Naive B cell (primary cell): ENCODE results near the gene PPP2R5C. TPM values are rescaled to one million over a fixed set of nuclear protein-coding genes. Genes with fewer than 3 reads are reported as not detected.

ENCODE experiments used
- ATAC-seq, 2 donors: fragments of 150-1000 bp; cut with Tn5 transposase; 2 replicates each; pipeline ENCODE4 v1.10.0; 2021; ENCODE audit warnings: low read depth in 2 of 2, mild to moderate bottlenecking in 2 of 2, moderate library complexity in 2 of 2
- DNase-seq: peaks from one replicate; pipeline ENCODE4 v3.0.0; 2022
- H3K27ac Mint-ChIP-seq, 6 donors: one replicate each; pipeline ENCODE4 v1.8.0; 2020 to 2022; ENCODE audit warnings: mild to moderate bottlenecking in 6 of 6, mixed read lengths in 6 of 6, moderate library complexity in 5 of 6, inconsistent platforms in 2 of 6
- H3K27me3 Mint-ChIP-seq, 3 donors: one replicate each; pipeline ENCODE4 v1.8.0; 2021 to 2022; ENCODE audit warnings: mixed read lengths in 3 of 3, mild to moderate bottlenecking in 1 of 3
- H3K36me3 Mint-ChIP-seq, 2 donors: one replicate each; pipeline ENCODE4 v1.8.0; 2020 to 2022; ENCODE audit warnings: mixed read lengths in 2 of 2, inconsistent platforms in 1 of 2, mild to moderate bottlenecking in 1 of 2
- H3K4me1 Mint-ChIP-seq, 3 donors: one replicate each; pipeline ENCODE4 v1.8.0; 2020 to 2022; ENCODE audit warnings: mixed read lengths in 3 of 3, inconsistent platforms in 1 of 3, mild to moderate bottlenecking in 1 of 3, moderate library complexity in 1 of 3
- H3K4me3 Mint-ChIP-seq, 8 donors: one replicate each; pipeline ENCODE4 v1.8.0; 2020 to 2022; ENCODE audit warnings: mild to moderate bottlenecking in 8 of 8, mixed read lengths in 8 of 8, moderate library complexity in 8 of 8, inconsistent platforms in 2 of 8
- H3K9me3 Mint-ChIP-seq, 7 donors: one replicate each; pipeline ENCODE4 v1.8.0; 2020 to 2022; ENCODE audit warnings: mixed read lengths in 7 of 7, mild to moderate bottlenecking in 5 of 7, inconsistent platforms in 2 of 7, moderate library complexity in 1 of 7
- polyA plus RNA-seq, 6 donors: library from polyadenylated mRNA; unstranded; fragments of 300-500 nt; fragmentation: Illumina TruSeq; gene quantifications; one replicate each; pipeline ENCODE4 v1.2.3, GENCODE V29; 2021; ENCODE audit warnings: low read depth in 6 of 6

The PPP2R5C gene
- polyA plus RNA-seq, 6 donors from 2014 or later: 64.5 to 117 (median 92.9) TPM

DNA sequence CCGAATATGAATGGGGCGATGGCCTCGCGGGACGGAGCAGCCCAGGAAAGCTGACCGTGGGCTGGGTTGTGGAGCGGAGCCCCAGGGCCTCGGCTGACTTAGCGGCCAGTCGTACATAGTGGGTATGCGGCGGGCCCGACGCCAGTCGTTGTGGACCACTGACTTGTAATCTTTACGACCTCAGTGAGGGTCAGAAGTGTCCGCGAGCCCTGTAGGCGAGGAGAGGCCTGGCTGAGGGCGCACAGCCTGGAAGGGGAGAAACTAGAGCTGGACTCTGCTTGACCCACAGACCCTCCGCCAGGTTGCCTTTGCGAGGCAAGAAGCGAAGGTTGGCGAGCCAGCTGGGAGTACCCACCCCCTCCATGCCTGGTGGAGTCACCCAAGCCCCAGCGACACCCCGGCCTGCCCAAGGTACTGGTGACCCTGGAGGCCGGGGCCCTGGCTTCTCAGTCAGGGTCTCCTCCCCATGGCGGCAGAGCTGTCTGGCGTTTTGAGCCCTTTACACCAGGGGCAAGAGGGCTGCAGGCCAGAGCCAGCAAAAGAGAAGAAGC is 187.2 kb downstream of the PPP2R5C start:
- H3K9me3 Mint-ChIP-seq: peaks cover 0 to 8% (median 0%) of the 10 kb centered on the region in 7 donors
- H3K27me3 Mint-ChIP-seq: peaks cover 12 to 31% (median 26%) of the 10 kb centered on the region in 3 donors
- peaks cover 20 to 33% (median 32%) of the 10 kb centered on the region in 3 donors for H3K4me1 Mint-ChIP-seq
- peak overlapping the region; percentile 89 to 99 (median 97) for H3K4me3 Mint-ChIP-seq
- H3K36me3 Mint-ChIP-seq: no peaks in the 10 kb centered on the region
- no peak for DNase-seq
- no peak for ATAC-seq
- peak overlapping the region; percentile 99 to 100 (median 99) for H3K27ac Mint-ChIP-seq

DNA sequence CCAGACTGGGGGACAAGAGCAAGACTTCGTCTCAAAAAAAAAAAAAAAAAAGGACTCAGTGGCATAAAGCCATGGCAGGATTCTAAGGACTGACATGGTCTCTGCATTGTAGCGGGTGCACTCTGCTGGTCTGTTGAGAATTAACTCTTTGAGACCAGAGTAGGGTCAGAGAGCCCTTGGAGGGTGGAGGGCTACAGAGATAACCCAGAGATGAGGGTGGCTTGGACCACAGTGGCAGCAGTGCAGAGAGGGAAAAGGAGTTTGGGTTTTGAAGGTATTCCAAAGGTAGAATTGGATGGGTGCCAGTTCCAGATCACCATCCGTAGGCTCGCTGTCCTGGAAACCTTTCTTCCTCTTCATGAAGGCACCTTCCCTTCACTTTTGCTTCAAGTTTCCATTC is 188.6 kb downstream of the PPP2R5C start:
- no peaks in the 10 kb centered on the region for H3K36me3 Mint-ChIP-seq
- H3K27ac Mint-ChIP-seq: peak overlapping the region in 3 of 6 donors; percentile 21 to 99 (median 65)
- H3K4me3 Mint-ChIP-seq: peak overlapping the region in 6 of 8 donors; percentile 25 to 99 (median 80)
- peaks cover 23 to 32% (median 31%) of the 10 kb centered on the region in 3 donors for H3K4me1 Mint-ChIP-seq
- DNase-seq (no peak), ATAC-seq (no peak)
- H3K27me3 Mint-ChIP-seq: peaks cover 8 to 18% (median 18%) of the 10 kb centered on the region in 3 donors
- H3K9me3 Mint-ChIP-seq: peaks cover 0 to 8% (median 0%) of the 10 kb centered on the region in 7 donors

DNA sequence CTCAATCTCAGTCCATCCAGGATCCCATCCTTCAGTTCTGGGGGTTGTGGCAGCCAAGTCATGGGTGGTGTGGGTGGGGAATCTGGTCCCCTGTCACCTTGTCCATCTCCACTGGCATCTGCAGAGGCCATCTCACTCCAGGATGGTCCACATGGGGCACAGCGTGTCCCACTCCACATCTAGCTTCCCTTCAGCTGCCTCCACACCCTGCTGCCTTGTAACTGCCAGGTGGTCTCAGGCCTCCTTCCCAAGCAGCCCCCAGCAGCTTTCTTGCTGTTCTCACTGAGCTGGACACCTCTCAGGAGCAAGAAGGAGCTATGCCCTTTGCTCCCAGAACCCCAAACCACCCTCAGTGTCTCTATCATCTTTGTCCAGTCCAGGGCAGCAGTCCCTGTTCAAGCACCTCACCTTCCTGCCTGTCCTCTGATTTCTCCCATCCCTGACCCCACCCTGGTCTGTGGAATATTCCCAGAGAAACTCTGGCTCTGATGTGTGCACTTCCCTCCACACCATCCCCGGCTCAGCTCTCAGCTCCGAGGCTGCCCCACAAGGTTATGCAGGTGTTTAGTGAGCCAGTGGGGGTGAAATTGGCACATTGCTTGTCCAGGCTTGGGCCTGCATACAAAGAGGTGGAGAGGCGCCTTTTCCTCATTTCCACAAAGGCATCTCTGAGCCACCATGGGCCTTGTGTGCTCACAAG is 189.2 kb downstream of the PPP2R5C start:
- H3K9me3 Mint-ChIP-seq: peaks cover 0 to 8% (median 0%) of the 10 kb centered on the region in 7 donors
- ATAC-seq: no peak
- H3K27ac Mint-ChIP-seq: peak overlapping the region in 2 of 6 donors; percentile 54 to 76
- peak overlapping the region in 7 of 8 donors; percentile 11 to 64 (median 41) for H3K4me3 Mint-ChIP-seq
- H3K36me3 Mint-ChIP-seq: no peaks in the 10 kb centered on the region
- peaks cover 4 to 13% (median 12%) of the 10 kb centered on the region in 3 donors for H3K27me3 Mint-ChIP-seq
- no peak for DNase-seq
- H3K4me1 Mint-ChIP-seq: peaks cover 23 to 32% (median 27%) of the 10 kb centered on the region in 3 donors

DNA sequence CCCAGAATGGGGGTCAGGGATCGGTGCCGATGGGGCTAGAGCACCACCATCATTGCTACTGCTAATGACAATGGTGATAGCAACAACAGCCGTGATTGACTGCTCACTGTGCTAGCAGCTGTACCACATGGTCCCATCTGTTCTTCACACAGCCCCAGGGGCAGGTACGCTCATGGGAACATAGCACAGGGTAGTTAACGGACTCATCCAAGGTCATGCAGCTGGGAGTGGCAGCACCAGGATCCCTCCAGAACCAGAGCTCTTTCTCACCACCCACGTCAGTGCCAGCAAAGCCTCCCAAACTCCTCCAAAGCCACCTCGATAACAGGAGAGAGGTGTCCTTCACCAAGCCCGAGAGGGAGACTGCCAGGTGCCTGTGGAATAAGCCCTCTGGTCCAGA is 191.6 kb downstream of the PPP2R5C start:
- no peaks in the 10 kb centered on the region for H3K36me3 Mint-ChIP-seq
- peaks cover 16 to 20% (median 17%) of the 10 kb centered on the region in 3 donors for H3K4me1 Mint-ChIP-seq
- peak overlapping the region in 1 of 8 donors; percentile 56 for H3K4me3 Mint-ChIP-seq
- DNase-seq (no peak), ATAC-seq (no peak)
- peak overlapping the region in 1 of 6 donors; percentile 18 for H3K27ac Mint-ChIP-seq
- H3K27me3 Mint-ChIP-seq: no peaks in the 10 kb centered on the region
- peaks cover 0 to 5% (median 0%) of the 10 kb centered on the region in 7 donors for H3K9me3 Mint-ChIP-seq

DNA sequence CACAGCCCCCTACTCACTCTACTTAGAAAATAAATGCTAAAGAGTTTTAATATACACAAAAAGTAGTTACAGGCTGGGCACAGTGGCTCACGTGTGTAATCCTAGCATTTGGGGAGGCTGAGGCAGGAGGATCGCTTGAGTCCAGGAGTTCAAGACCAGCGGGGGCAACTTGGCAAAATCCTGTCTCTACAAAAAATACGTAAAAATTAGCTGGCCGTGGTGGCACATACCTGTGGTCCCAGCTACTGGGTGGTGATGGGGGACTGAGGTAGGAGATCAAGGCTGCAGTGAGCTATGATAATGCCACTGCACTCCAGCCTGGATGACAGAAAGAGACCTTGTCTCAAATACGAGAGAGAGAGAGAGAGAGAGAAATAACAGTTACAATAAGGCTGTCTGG is 193.0 kb downstream of the PPP2R5C start:
- ATAC-seq (no peak), DNase-seq (no peak)
- no peaks in the 10 kb centered on the region for H3K27me3 Mint-ChIP-seq
- H3K4me1 Mint-ChIP-seq: peaks cover 4 to 8% (median 7%) of the 10 kb centered on the region in 3 donors
- no peaks in the 10 kb centered on the region for H3K36me3 Mint-ChIP-seq
- H3K9me3 Mint-ChIP-seq: no peaks in the 10 kb centered on the region
- H3K4me3 Mint-ChIP-seq: peak overlapping the region in 1 of 8 donors; percentile 42
- no peak overlapping the region for H3K27ac Mint-ChIP-seq

DNA sequence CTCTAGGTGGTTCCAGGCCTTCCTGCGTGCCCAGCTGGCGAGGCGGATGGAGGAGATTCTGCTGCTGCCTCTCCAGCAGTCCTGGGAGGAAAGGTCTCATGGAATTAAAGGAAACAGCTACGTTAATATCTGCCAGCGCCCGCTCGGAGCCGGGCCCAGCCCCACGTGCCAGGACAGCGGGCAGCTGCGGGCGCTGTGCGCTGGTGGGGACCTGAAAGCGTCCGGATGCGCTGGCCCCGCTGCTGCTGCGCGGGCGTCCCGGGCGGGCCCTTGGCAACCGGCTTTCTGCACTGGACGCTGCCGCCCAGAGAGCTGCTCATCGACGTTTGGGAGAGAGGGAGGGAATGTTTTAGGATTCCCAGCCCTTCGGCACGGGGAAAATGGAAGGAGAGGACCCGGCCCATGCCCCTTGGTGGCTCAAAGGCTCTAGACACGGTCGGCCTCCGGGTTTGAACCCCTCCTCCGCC is 194.2 kb downstream of the PPP2R5C start:
- Mint-ChIP-seq H3K9me3 (no peaks in the 10 kb centered on the region), H3K36me3 (no peaks in the 10 kb centered on the region), H3K27me3 (peaks cover 0 to 5% (median 0%) of the 10 kb centered on the region in 3 donors), H3K4me1 (peaks cover 8 to 17% (median 10%) of the 10 kb centered on the region in 3 donors), H3K27ac (no peak overlapping the region), H3K4me3 (no peak overlapping the region)
- ATAC-seq: no peak
- no peak for DNase-seq

DNA sequence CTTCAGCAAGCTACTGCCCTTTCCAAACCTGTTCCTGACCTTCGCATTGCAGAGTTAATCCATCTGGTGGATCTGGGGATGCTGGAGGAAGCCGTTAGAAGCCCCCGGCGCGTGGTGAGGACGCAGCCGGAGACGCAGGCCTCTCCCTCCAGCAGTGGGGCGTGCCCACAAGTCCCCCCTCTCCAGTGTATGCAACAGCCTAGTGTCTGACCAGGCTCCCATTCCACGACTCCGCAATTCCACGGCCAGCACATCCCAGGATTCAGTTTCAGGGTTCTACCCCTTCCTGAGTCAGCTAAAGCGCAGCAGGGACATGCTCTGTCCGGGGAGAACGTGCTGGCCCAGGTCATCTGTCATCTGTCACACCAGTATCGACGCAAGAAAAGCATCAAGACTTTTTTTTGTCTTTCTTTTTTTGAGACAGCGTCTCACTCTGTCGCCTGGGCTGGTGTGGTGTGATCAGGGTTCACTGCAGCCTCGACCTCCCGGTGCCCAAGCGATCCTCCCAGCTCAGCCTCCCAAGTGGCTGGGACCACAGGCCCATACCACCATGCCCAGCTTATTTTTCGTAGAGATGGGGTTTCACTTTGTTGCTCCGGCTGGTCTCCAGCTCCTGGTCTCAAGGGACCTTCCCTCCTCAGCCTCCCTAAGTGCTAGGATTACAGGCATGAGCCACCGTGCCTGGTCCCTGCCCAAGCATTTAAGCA is 194.8 kb downstream of the PPP2R5C start:
- H3K9me3 Mint-ChIP-seq: no peaks in the 10 kb centered on the region
- H3K36me3 Mint-ChIP-seq: no peaks in the 10 kb centered on the region
- H3K27ac Mint-ChIP-seq: no peak overlapping the region
- peaks cover 0 to 5% (median 0%) of the 10 kb centered on the region in 3 donors for H3K27me3 Mint-ChIP-seq
- H3K4me1 Mint-ChIP-seq: peaks cover 13 to 20% (median 14%) of the 10 kb centered on the region in 3 donors
- no peak overlapping the region for H3K4me3 Mint-ChIP-seq
- DNase-seq: no peak
- no peak for ATAC-seq

DNA sequence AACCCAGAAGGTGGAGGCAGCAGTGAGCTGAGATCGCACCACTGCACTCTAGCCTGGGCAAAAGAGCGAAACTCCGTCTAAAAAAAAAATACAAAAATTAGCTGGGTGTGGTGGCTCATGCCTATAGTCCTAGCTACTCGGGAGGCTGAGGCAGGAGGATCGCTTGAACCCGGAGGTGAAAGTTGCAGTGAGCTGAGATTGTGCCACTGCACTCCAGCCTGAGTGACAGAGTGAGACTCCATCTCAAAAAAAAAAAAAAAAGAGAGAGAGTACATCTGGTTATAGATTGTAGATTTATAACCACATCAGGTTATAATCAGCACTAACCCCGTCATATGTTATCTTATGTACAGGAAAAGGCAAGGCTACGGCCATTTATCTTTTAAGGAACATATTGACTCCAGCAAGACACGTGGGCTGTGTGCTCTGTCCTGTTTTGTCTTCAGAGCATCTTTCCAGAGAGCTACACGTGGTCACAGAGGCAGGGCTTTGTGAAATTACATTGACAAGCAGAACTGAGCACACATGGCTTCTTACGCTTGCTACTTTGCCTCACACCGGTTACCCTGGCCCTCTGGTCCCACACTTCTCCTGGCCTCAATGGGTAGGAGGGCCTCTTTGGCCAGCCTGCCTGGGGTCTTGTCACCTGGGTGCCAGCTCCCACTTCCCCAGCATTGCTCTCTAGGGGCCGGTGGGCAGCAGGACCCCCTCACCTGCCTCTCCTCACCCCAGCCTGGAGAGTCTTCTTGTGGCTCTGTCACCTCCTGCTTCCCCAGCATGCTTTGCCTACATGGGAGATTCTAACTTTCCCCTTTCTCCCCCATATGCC is 196.1 kb downstream of the PPP2R5C start:
- Mint-ChIP-seq H3K27ac (peak overlapping the region in 1 of 6 donors; percentile 24), H3K9me3 (no peaks in the 10 kb centered on the region), H3K27me3 (peaks cover 0 to 5% (median 0%) of the 10 kb centered on the region in 3 donors), H3K4me1 (peaks cover 14 to 21% (median 15%) of the 10 kb centered on the region in 3 donors), H3K36me3 (no peaks in the 10 kb centered on the region), H3K4me3 (peak overlapping the region in 1 of 8 donors; percentile 21)
- no peak for ATAC-seq
- DNase-seq: no peak

DNA sequence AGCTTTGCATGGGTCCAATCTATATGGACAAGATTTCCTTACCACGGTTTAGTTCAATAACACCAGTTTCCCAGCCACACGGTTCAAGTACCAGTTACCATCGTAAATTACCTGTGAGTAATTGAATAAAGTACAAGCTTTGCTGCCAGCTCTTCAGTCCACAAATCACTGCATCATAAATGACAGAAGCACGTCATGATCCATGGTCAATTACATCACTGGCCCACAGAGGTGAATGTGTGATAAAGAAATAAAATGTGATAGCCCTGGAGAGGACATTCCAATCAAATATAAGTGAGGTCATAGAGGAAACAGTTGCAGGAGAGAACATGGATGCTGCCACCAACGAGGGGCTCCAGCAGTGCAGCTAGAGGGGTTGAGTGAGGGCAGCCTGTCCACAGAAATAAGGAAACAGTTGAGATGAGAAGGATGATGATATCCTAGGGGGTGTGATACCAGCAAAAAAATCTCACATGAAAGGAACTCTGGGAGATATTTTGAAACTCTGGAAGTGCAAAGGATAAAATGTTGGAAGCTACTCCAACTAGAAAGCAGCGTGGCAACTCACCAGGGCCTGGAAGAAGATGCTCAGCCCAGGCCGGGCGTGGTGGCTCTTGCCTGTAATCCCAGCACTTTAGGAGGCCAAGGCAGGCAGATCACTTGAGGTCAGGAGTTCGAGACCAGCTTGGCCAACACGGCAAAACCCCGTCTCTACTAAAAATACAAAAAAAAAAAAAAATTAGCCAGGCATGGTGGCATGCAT is 197.1 kb downstream of the PPP2R5C start:
- H3K36me3 Mint-ChIP-seq: no peaks in the 10 kb centered on the region
- H3K4me3 Mint-ChIP-seq: no peak overlapping the region
- H3K27me3 Mint-ChIP-seq: peaks cover 0 to 5% (median 0%) of the 10 kb centered on the region in 3 donors
- H3K9me3 Mint-ChIP-seq: no peaks in the 10 kb centered on the region
- ATAC-seq: no peak
- H3K27ac Mint-ChIP-seq: no peak overlapping the region
- no peak for DNase-seq
- H3K4me1 Mint-ChIP-seq: peaks cover 14 to 21% (median 15%) of the 10 kb centered on the region in 3 donors

DNA sequence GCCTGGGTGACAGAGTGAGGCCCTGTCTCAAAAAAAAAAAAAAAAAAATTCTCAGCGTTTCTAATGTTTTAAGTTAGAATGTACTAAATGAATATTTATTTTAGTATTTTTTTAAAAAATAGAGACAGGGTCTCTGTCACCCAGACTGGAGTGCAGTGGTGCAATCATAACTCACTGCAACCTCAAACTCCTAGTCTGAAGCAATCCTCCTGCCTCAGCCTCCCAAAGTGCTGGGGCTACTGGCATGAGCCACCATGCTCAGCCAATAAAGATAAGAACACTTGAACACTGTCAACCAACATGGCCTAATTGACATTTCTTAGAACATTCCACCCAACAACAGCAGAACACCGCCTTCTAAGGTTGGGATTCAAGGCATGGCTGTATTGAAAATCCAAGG is 197.8 kb downstream of the PPP2R5C start:
- H3K4me1 Mint-ChIP-seq: peaks cover 18 to 25% (median 21%) of the 10 kb centered on the region in 3 donors
- H3K27me3 Mint-ChIP-seq: peaks cover 0 to 5% (median 0%) of the 10 kb centered on the region in 3 donors

DNA sequence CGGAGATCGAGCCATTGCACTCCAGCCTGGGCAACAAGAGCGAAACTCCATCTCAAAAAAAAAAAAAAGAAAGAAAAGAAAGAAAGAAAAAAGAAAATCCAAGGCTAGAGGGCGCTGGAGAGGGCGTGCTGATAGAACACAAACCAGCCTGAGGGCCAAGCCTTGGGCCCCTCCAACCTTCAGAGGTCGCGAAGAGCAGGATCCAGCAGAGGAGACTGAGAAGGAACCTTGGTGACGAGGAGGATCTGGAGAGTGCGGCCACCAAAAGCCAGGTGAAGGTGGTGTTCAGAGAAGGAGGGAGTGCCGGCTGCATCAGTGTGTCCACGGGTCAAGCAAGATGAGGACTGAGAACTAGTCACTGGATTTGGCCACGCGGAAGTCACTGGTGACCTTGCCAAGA is 198.7 kb downstream of the PPP2R5C start:
- peak; percentile 39 for DNase-seq
- Mint-ChIP-seq H3K27ac (peak overlapping the region in 2 of 6 donors; percentile 57 to 70), H3K4me1 (peaks cover 14 to 26% (median 21%) of the 10 kb centered on the region in 3 donors)

More for the DNA sequence above, 197.8 kb downstream of the PPP2R5C start:
- DNase-seq: no peak
- no peaks in the 10 kb centered on the region for H3K9me3 Mint-ChIP-seq
- H3K36me3 Mint-ChIP-seq: no peaks in the 10 kb centered on the region
- no peak overlapping the region for H3K4me3 Mint-ChIP-seq
- no peak overlapping the region for H3K27ac Mint-ChIP-seq
- ATAC-seq: no peak

More for the DNA sequence above, 198.7 kb downstream of the PPP2R5C start:
- Mint-ChIP-seq H3K36me3 (no peaks in the 10 kb centered on the region), H3K4me3 (peak overlapping the region in 1 of 8 donors; percentile 73), H3K9me3 (no peaks in the 10 kb centered on the region), H3K27me3 (peaks cover 0 to 5% (median 0%) of the 10 kb centered on the region in 3 donors)
- no peak for ATAC-seq
